ENCODE data around the gene SYNJ2.

- TF ChIP-seq, protein P1, sequence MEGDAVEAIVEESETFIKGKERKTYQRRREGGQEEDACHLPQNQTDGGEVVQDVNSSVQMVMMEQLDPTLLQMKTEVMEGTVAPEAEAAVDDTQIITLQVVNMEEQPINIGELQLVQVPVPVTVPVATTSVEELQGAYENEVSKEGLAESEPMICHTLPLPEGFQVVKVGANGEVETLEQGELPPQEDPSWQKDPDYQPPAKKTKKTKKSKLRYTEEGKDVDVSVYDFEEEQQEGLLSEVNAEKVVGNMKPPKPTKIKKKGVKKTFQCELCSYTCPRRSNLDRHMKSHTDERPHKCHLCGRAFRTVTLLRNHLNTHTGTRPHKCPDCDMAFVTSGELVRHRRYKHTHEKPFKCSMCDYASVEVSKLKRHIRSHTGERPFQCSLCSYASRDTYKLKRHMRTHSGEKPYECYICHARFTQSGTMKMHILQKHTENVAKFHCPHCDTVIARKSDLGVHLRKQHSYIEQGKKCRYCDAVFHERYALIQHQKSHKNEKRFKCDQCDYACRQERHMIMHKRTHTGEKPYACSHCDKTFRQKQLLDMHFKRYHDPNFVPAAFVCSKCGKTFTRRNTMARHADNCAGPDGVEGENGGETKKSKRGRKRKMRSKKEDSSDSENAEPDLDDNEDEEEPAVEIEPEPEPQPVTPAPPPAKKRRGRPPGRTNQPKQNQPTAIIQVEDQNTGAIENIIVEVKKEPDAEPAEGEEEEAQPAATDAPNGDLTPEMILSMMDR (IDR thresholded peaks at IDR 0.05), result no peak
- TF ChIP-seq RCOR1 (IDR thresholded peaks at IDR 0.05; ENCODE audit: low read depth, low read length), result no peak
- TF ChIP-seq RAD21 (conservative IDR thresholded peaks at IDR 0.05 in 1 of 2, IDR thresholded peaks at IDR 0.05 in 1 of 2), result no peak
- no peak for TF ChIP-seq POLR2A (IDR thresholded peaks at IDR 0.05; ENCODE audit: low read length)
- no peak for TF ChIP-seq MAX (IDR thresholded peaks at IDR 0.05)
- TF ChIP-seq CBX2 (IDR thresholded peaks at IDR 0.05; ENCODE audit: borderline replicate concordance, low read depth), result no peak
- no peak for TF ChIP-seq RFX5 (IDR thresholded peaks at IDR 0.05)
- no peak for TF ChIP-seq USF2 (IDR thresholded peaks at IDR 0.05)
- no peak for TF ChIP-seq CHD4 (IDR thresholded peaks at IDR 0.05; ENCODE audit: borderline replicate concordance)
- TF ChIP-seq CEBPB (IDR thresholded peaks at IDR 0.05), result no peak
- no peak for TF ChIP-seq ZSCAN20 (CRISPR knock-in tag; IDR thresholded peaks at IDR 0.05)
- no peak for TF ChIP-seq ESRRA (IDR thresholded peaks at IDR 0.05; ENCODE audit: borderline replicate concordance, low read length)
- TF ChIP-seq MYC (IDR thresholded peaks at IDR 0.05; ENCODE audit: borderline replicate concordance, low read length), result no peak
- TF ChIP-seq NPAS2 (CRISPR knock-in tag; IDR thresholded peaks at IDR 0.05; ENCODE audit: borderline replicate concordance), result no peak
Observed at GRCh38 chr6:158020811-158021210, 39.1 kb downstream of the SYNJ2 start.
